ENCODE data around the gene PGLYRP4.

The PGLYRP4 gene

GRCh38 chr1:153348511-153349362 lies at the start of gene PGLYRP4:
Gene PGLYRP4 (minus strand): TSS chr1:153348841. CDS start chr1:153347932, 909 bp downstream.
- no peaks in the 10 kb centered on the region for H3K36me3 Mint-ChIP-seq (ENCODE audit: insufficient read depth)

GRCh38 chr1:153397924-153398651 lies 49.4 kb upstream of the PGLYRP4 start:
- Mint-ChIP-seq H3K36me3 (ENCODE audit: insufficient read depth) (no peaks in the 10 kb centered on the region), H3K27ac (ENCODE audit: low read depth) (no peak overlapping the region), H3K27me3 (peaks cover 60% of the 10 kb centered on the region), H3K9me3 (no peaks in the 10 kb centered on the region), H3K4me1 (no peaks in the 10 kb centered on the region), H3K4me3 (no peak overlapping the region)
- DNase-seq (ENCODE audit: low spot score in 2 of 2), result peak in 1 of 2 donors; percentile 7
- ATAC-seq (replicated peaks; ENCODE audit: extremely low read depth, poor library complexity, severe bottlenecking), result no peak

More at GRCh38 chr1:153348511-153349362, at the start of gene PGLYRP4:
- DNase-seq (ENCODE audit: low spot score in 2 of 2) (no peak), ATAC-seq (replicated peaks; ENCODE audit: extremely low read depth, poor library complexity, severe bottlenecking) (no peak)
- H3K27ac Mint-ChIP-seq (ENCODE audit: low read depth), result no peak within 1 kb of the TSS
- no peak within 1 kb of the TSS for H3K4me3 Mint-ChIP-seq
- peaks cover 80% of the 10 kb centered on the region for H3K27me3 Mint-ChIP-seq
- H3K4me1 Mint-ChIP-seq, result peaks cover 27% of the 10 kb centered on the region
- H3K9me3 Mint-ChIP-seq, result no peaks in the 10 kb centered on the region

GRCh38 chr1:153397051-153397923 lies 48.6 kb upstream of the PGLYRP4 start:
- peak in 1 of 2 donors; percentile 8 for DNase-seq (ENCODE audit: low spot score in 2 of 2)
- no peaks in the 10 kb centered on the region for H3K4me1 Mint-ChIP-seq
- no peaks in the 10 kb centered on the region for H3K9me3 Mint-ChIP-seq
- H3K4me3 Mint-ChIP-seq, result no peak overlapping the region
- no peak overlapping the region for H3K27ac Mint-ChIP-seq (ENCODE audit: low read depth)
- peaks cover 68% of the 10 kb centered on the region for H3K27me3 Mint-ChIP-seq
- H3K36me3 Mint-ChIP-seq (ENCODE audit: insufficient read depth), result no peaks in the 10 kb centered on the region
- no peak for ATAC-seq (replicated peaks; ENCODE audit: extremely low read depth, poor library complexity, severe bottlenecking)

GRCh38 chr1:153396461-153396860 lies 47.8 kb upstream of the PGLYRP4 start:
- Mint-ChIP-seq H3K4me1 (no peaks in the 10 kb centered on the region), H3K4me3 (no peak overlapping the region), H3K27ac (ENCODE audit: low read depth) (no peak overlapping the region), H3K27me3 (peaks cover 72% of the 10 kb centered on the region), H3K36me3 (ENCODE audit: insufficient read depth) (no peaks in the 10 kb centered on the region), H3K9me3 (no peaks in the 10 kb centered on the region)
- DNase-seq (ENCODE audit: low spot score in 2 of 2) (peak in 1 of 2 donors; percentile 13), ATAC-seq (replicated peaks; ENCODE audit: extremely low read depth, poor library complexity, severe bottlenecking) (no peak)

- H3K27ac Mint-ChIP-seq (ENCODE audit: low read depth), result no peak overlapping the region
- H3K9me3 Mint-ChIP-seq, result no peaks in the 10 kb centered on the region
- H3K4me3 Mint-ChIP-seq, result no peak overlapping the region
- peaks cover 79% of the 10 kb centered on the region for H3K27me3 Mint-ChIP-seq
- no peak for ATAC-seq (replicated peaks; ENCODE audit: extremely low read depth, poor library complexity, severe bottlenecking)
- H3K4me1 Mint-ChIP-seq, result no peaks in the 10 kb centered on the region
- DNase-seq (ENCODE audit: low spot score in 2 of 2), result no peak
- no peaks in the 10 kb centered on the region for H3K36me3 Mint-ChIP-seq (ENCODE audit: insufficient read depth)
These were observed 47.1 kb upstream of the PGLYRP4 start for GRCh38 chr1:153395776-153396175.

- no peaks in the 10 kb centered on the region for H3K36me3 Mint-ChIP-seq (ENCODE audit: insufficient read depth)
- peaks cover 83% of the 10 kb centered on the region for H3K27me3 Mint-ChIP-seq
- H3K9me3 Mint-ChIP-seq, result no peaks in the 10 kb centered on the region
- ATAC-seq (replicated peaks; ENCODE audit: extremely low read depth, poor library complexity, severe bottlenecking), result no peak
- H3K4me1 Mint-ChIP-seq, result no peaks in the 10 kb centered on the region
- H3K4me3 Mint-ChIP-seq, result no peak overlapping the region
- H3K27ac Mint-ChIP-seq (ENCODE audit: low read depth), result no peak overlapping the region
- no peak for DNase-seq (ENCODE audit: low spot score in 2 of 2)
These were observed 46.6 kb upstream of the PGLYRP4 start for GRCh38 chr1:153395136-153395685.

- H3K4me3 Mint-ChIP-seq, result no peak overlapping the region
- no peaks in the 10 kb centered on the region for H3K9me3 Mint-ChIP-seq
- ATAC-seq (replicated peaks; ENCODE audit: extremely low read depth, poor library complexity, severe bottlenecking), result no peak
- peaks cover 80% of the 10 kb centered on the region for H3K27me3 Mint-ChIP-seq
- no peaks in the 10 kb centered on the region for H3K4me1 Mint-ChIP-seq
- H3K36me3 Mint-ChIP-seq (ENCODE audit: insufficient read depth), result no peaks in the 10 kb centered on the region
- no peak overlapping the region for H3K27ac Mint-ChIP-seq (ENCODE audit: low read depth)
- DNase-seq (ENCODE audit: low spot score in 2 of 2), result peak in 1 of 2 donors; percentile 6
These were observed 45.8 kb upstream of the PGLYRP4 start for GRCh38 chr1:153394391-153394790.

GRCh38 chr1:153393926-153394325 lies 45.3 kb upstream of the PGLYRP4 start:
- Mint-ChIP-seq H3K27me3 (peaks cover 75% of the 10 kb centered on the region), H3K4me1 (no peaks in the 10 kb centered on the region), H3K4me3 (no peak overlapping the region), H3K27ac (ENCODE audit: low read depth) (no peak overlapping the region), H3K9me3 (no peaks in the 10 kb centered on the region), H3K36me3 (ENCODE audit: insufficient read depth) (no peaks in the 10 kb centered on the region)
- peak in 1 of 2 donors; percentile 7 for DNase-seq (ENCODE audit: low spot score in 2 of 2)
- ATAC-seq (replicated peaks; ENCODE audit: extremely low read depth, poor library complexity, severe bottlenecking), result no peak

- ATAC-seq (replicated peaks; ENCODE audit: extremely low read depth, poor library complexity, severe bottlenecking), result no peak
- H3K4me1 Mint-ChIP-seq, result no peaks in the 10 kb centered on the region
- peaks cover 72% of the 10 kb centered on the region for H3K27me3 Mint-ChIP-seq
- DNase-seq (ENCODE audit: low spot score in 2 of 2), result no peak
- H3K27ac Mint-ChIP-seq (ENCODE audit: low read depth), result no peak overlapping the region
- H3K9me3 Mint-ChIP-seq, result no peaks in the 10 kb centered on the region
- H3K4me3 Mint-ChIP-seq, result no peak overlapping the region
- H3K36me3 Mint-ChIP-seq (ENCODE audit: insufficient read depth), result no peaks in the 10 kb centered on the region
These were observed 44.2 kb upstream of the PGLYRP4 start for GRCh38 chr1:153392822-153393221.

- no peak for ATAC-seq (replicated peaks; ENCODE audit: extremely low read depth, poor library complexity, severe bottlenecking)
- H3K36me3 Mint-ChIP-seq (ENCODE audit: insufficient read depth), result no peaks in the 10 kb centered on the region
- H3K27me3 Mint-ChIP-seq, result peaks cover 77% of the 10 kb centered on the region
These were observed 43.6 kb upstream of the PGLYRP4 start for GRCh38 chr1:153392258-153392657.

GRCh38 chr1:153390938-153391710 lies 42.5 kb upstream of the PGLYRP4 start, which contains the start of gene S100A8:
Gene S100A8 (minus strand): TSS chr1:153391073. CDS start chr1:153390535, 538 bp downstream.
- no peak within 1 kb of the TSS for H3K27ac Mint-ChIP-seq (ENCODE audit: low read depth)
- no peaks in the 10 kb centered on the region for H3K4me1 Mint-ChIP-seq
- H3K27me3 Mint-ChIP-seq, result peaks cover 76% of the 10 kb centered on the region
- no peak for DNase-seq (ENCODE audit: low spot score in 2 of 2)
- no peaks in the 10 kb centered on the region for H3K9me3 Mint-ChIP-seq
- H3K36me3 Mint-ChIP-seq (ENCODE audit: insufficient read depth), result no peaks in the 10 kb centered on the region
- H3K4me3 Mint-ChIP-seq, result no peak within 1 kb of the TSS
- ATAC-seq (replicated peaks; ENCODE audit: extremely low read depth, poor library complexity, severe bottlenecking), result no peak

More at GRCh38 chr1:153392258-153392657, 43.6 kb upstream of the PGLYRP4 start:
- no peak overlapping the region for H3K4me3 Mint-ChIP-seq
- no peaks in the 10 kb centered on the region for H3K9me3 Mint-ChIP-seq
- DNase-seq (ENCODE audit: low spot score in 2 of 2), result no peak
- H3K4me1 Mint-ChIP-seq, result no peaks in the 10 kb centered on the region
- H3K27ac Mint-ChIP-seq (ENCODE audit: low read depth), result no peak overlapping the region
